Measurements from ENCODE around the gene FAF1.
"Not testable (repeated sequence)": the region's sequence is repeated elsewhere in the genome, so short reads cannot be mapped to it uniquely, and the experiment has no call there.

DNA sequence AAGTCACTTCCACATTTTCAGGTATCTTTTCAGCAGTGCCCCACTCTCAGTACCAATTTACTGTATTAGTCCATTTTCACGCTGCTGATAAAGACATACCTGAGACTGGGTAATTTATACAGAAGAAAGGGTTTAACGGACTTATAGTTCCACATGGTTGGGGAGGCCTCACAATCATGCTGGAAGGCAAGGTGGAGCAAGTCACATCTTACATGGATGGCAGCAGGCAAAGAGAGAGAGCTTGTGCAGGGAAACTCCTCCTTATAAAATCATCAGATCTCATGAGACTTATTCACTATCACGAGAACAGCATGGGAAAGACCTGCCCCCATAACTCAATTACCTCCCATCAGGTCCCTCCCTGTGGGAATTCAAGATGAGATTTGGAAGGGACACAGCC is 203.5 kb downstream of the FAF1 start:
- not testable (repeated sequence) for TF ChIP-seq CTCF (IDR thresholded peaks at IDR 0.05 in 4 of 5, conservative IDR thresholded peaks at IDR 0.05 in 1 of 5); POLR2A (IDR thresholded peaks at IDR 0.05)
